ENCODE data around the gene AKAP6. TPM values are rescaled to one million over a fixed set of nuclear protein-coding genes. Genes with fewer than 3 reads are reported as not detected.
A peak's percentile ranks its signal among the peaks of the same experiment; 100 is the strongest.

The AKAP6 gene
- total RNA-seq, 2 experiments from 2014 or later: 0.82 to 0.85 TPM

GRCh38 chr14:32559048-32559447 lies 229.9 kb downstream of the AKAP6 start:
- CTCF ChIA-PET: interaction anchor here (0.7 kb wide), 2 partner anchors 284 to 869 kb away, joined by 3 to 4 read pairs; no protein-coding TSS in a partner anchor
- ATAC-seq (no peak), DNase-seq (no peak)
- Mint-ChIP-seq H3K36me3 (no peaks in the 10 kb centered on the region), H3K27me3 (no peaks in the 10 kb centered on the region), H3K27ac (no peak overlapping the region), H3K4me1 (peaks cover 4% of the 10 kb centered on the region), H3K4me3 (no peak overlapping the region), H3K9me3 (ENCODE audit: low read depth) (no peaks in the 10 kb centered on the region)

GRCh38 chr14:32559590-32559989 lies 230.5 kb downstream of the AKAP6 start:
- Mint-ChIP-seq H3K27ac (no peak overlapping the region), H3K36me3 (no peaks in the 10 kb centered on the region), H3K9me3 (ENCODE audit: low read depth) (no peaks in the 10 kb centered on the region), H3K27me3 (no peaks in the 10 kb centered on the region), H3K4me3 (no peak overlapping the region), H3K4me1 (peaks cover 9% of the 10 kb centered on the region)
- CTCF ChIA-PET: interaction anchor here (0.6 to 1.1 kb wide), 6 partner anchors 9 to 868 kb away, joined by 3 to 4 read pairs (median 3); no protein-coding TSS in a partner anchor
- DNase-seq: no peak
- no peak for ATAC-seq

DNA sequence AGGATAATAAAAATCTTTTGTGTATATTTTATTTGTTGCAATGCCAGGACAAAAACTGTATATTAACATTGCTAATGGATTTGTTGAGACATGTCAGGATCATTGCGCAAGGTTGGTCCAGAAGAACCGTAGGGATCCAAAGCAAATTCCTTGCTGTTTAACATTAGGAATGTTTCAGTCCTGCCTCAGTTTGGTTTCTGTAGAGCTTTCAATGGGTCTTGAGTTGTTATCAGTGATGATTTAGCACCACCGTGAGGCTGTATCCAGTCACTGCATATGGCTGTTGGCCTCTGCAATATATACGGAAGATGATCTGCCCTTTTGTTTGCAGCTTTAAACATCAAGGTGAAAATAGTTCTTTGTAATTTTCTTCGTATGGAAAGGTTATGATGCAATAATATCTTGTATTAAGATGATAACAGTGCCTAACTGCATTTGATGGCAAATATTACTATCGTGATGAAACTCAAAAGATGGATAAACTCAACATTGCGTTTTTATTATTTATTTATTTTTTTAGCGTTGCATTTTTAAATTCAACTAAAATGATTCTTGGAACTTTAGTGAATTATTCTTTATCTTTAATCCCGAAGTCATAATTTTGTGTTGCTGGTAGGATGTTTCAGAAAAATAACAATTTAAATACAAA lies 231.2 kb downstream of the AKAP6 start:
- H3K27ac Mint-ChIP-seq: no peak overlapping the region
- CTCF ChIA-PET: interaction anchor here (0.6 to 1.1 kb wide), 4 partner anchors 9 to 634 kb away, joined by 3 to 4 read pairs (median 3); no protein-coding TSS in a partner anchor
- H3K36me3 Mint-ChIP-seq: no peaks in the 10 kb centered on the region
- H3K9me3 Mint-ChIP-seq (ENCODE audit: low read depth): no peaks in the 10 kb centered on the region
- H3K27me3 Mint-ChIP-seq: no peaks in the 10 kb centered on the region
- H3K4me1 Mint-ChIP-seq: peaks cover 16% of the 10 kb centered on the region
- no peak overlapping the region for H3K4me3 Mint-ChIP-seq
- ATAC-seq: peak; percentile 55
- peak; percentile 51 for DNase-seq

DNA sequence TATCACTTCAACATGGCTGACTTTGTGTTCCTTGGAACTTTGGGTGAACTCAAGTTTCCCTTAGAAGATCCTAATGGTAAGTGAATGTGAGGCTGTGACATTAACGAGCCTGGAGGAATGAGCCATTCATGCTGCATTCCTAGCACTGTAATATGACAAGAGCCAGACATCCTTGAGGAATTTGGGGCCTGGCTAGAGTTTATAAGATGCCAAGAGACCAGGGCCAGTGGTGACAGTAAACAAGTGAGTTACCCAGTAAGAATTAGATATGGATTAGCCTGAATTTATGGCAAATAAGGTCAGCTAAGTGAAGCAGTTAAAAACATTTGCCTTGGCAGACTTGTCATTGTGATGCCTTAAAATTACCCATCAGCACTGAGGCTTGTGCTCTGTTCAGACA lies 232.4 kb downstream of the AKAP6 start:
- H3K36me3 Mint-ChIP-seq: no peaks in the 10 kb centered on the region
- CTCF ChIA-PET: no interaction called here
- H3K27me3 Mint-ChIP-seq: no peaks in the 10 kb centered on the region
- H3K9me3 Mint-ChIP-seq (ENCODE audit: low read depth): no peaks in the 10 kb centered on the region
- no peak overlapping the region for H3K27ac Mint-ChIP-seq
- H3K4me3 Mint-ChIP-seq: no peak overlapping the region
- peaks cover 19% of the 10 kb centered on the region for H3K4me1 Mint-ChIP-seq
- ATAC-seq (no peak), DNase-seq (no peak)

DNA sequence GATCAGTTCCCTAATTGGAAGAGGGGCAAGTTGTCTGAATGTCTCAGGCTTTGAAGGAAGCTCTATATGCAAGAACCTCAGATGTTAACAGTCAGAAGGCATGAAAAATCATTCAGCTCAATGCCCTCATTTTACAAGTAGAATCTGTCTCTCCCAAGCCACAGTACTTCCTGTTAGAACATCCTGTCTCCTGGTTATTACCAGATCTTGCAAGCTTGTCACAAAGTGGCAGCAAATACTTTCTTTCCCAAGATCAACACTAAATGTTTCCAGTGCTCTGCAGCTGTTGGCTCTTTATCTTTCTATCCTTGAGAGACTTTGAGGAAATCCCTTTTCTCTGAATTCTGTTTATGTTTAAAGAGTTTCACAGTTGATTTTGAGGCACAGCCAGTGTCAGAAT lies 235.5 kb downstream of the AKAP6 start:
- ATAC-seq (no peak), DNase-seq (no peak)
- Mint-ChIP-seq H3K27ac (no peak overlapping the region), H3K4me3 (no peak overlapping the region), H3K4me1 (peaks cover 19% of the 10 kb centered on the region), H3K36me3 (no peaks in the 10 kb centered on the region), H3K27me3 (peaks cover 6% of the 10 kb centered on the region), H3K9me3 (ENCODE audit: low read depth) (no peaks in the 10 kb centered on the region)
- CTCF ChIA-PET: interaction anchor here (1.3 kb wide), 1 partner anchor 1759 kb away, joined by 3 read pairs; no protein-coding TSS in a partner anchor

DNA sequence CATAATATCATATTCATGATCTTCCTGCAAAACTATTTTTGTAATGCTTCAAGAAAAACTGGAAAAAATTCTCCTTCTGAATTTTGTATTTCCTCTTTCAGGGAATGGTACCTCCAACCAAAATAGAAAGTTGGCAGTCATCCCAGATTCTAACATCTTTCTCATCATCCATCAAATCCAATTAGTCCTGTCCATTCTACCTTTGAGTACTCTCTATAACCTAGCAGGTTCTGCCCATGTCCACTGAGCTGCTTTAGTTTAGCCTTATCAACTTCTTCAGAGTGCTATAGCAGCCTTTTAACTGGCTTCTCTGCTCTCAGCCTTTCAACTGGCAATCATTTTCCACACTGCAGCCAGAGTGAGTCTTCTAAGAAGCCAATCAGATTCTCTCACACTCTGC lies 236.2 kb downstream of the AKAP6 start:
- no peak for DNase-seq
- H3K4me1 Mint-ChIP-seq: peaks cover 19% of the 10 kb centered on the region

GRCh38 chr14:32567543-32568384 lies 238.7 kb downstream of the AKAP6 start:
- no peaks in the 10 kb centered on the region for H3K36me3 Mint-ChIP-seq
- no peaks in the 10 kb centered on the region for H3K9me3 Mint-ChIP-seq (ENCODE audit: low read depth)
- peaks cover 6% of the 10 kb centered on the region for H3K27me3 Mint-ChIP-seq
- CTCF ChIA-PET: interaction anchor here (1.0 kb wide), 2 partner anchors 8 to 1225 kb away, joined by 3 read pairs; no protein-coding TSS in a partner anchor
- H3K4me3 Mint-ChIP-seq: no peak overlapping the region
- H3K4me1 Mint-ChIP-seq: peaks cover 19% of the 10 kb centered on the region
- ATAC-seq (no peak), DNase-seq (no peak)
- H3K27ac Mint-ChIP-seq: no peak overlapping the region

More for the DNA sequence above, 236.2 kb downstream of the AKAP6 start:
- Mint-ChIP-seq H3K4me3 (no peak overlapping the region), H3K36me3 (no peaks in the 10 kb centered on the region), H3K27ac (no peak overlapping the region), H3K9me3 (ENCODE audit: low read depth) (no peaks in the 10 kb centered on the region), H3K27me3 (peaks cover 6% of the 10 kb centered on the region)
- no peak for ATAC-seq
- CTCF ChIA-PET: interaction anchor here (1.3 kb wide), 1 partner anchor 1758 kb away, joined by 3 read pairs; no protein-coding TSS in a partner anchor

DNA sequence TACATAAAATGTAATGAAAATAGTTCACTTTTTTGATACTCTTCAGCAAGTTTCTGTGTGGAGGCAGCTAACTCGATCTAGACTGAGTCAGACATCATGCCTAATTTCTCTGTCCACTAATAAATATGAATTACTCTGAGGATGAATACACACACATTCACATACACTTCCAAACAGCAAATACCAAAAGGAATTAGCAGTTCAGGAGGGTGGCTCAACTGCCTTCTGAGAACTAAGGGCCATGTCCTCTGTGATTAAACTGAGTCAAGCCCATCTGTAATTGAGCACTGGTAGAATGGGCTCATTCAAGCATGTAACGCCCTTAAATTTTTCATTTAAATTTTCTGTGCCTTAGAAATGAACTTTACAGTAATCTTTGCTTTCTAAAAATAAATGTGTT lies 242.5 kb downstream of the AKAP6 start:
- ATAC-seq (no peak), DNase-seq (no peak)
- no peak overlapping the region for H3K27ac Mint-ChIP-seq
- no peaks in the 10 kb centered on the region for H3K36me3 Mint-ChIP-seq
- H3K4me1 Mint-ChIP-seq: no peaks in the 10 kb centered on the region
- CTCF ChIA-PET: no interaction called here
- H3K27me3 Mint-ChIP-seq: peaks cover 18% of the 10 kb centered on the region
- no peak overlapping the region for H3K4me3 Mint-ChIP-seq
- H3K9me3 Mint-ChIP-seq (ENCODE audit: low read depth): no peaks in the 10 kb centered on the region

- Mint-ChIP-seq H3K27ac (no peak overlapping the region), H3K27me3 (peaks cover 23% of the 10 kb centered on the region), H3K9me3 (ENCODE audit: low read depth) (no peaks in the 10 kb centered on the region), H3K4me3 (no peak overlapping the region), H3K36me3 (no peaks in the 10 kb centered on the region), H3K4me1 (no peaks in the 10 kb centered on the region)
- no peak for ATAC-seq
- CTCF ChIA-PET: no interaction called here
- no peak for DNase-seq
These were observed 243.1 kb downstream of the AKAP6 start for GRCh38 chr14:32571995-32572866.

GRCh38 chr14:32572867-32573150 lies 243.7 kb downstream of the AKAP6 start:
- DNase-seq: no peak
- no peaks in the 10 kb centered on the region for H3K9me3 Mint-ChIP-seq (ENCODE audit: low read depth)
- peaks cover 24% of the 10 kb centered on the region for H3K27me3 Mint-ChIP-seq
- H3K36me3 Mint-ChIP-seq: no peaks in the 10 kb centered on the region
- CTCF ChIA-PET: no interaction called here
- H3K27ac Mint-ChIP-seq: no peak overlapping the region
- H3K4me1 Mint-ChIP-seq: no peaks in the 10 kb centered on the region
- no peak overlapping the region for H3K4me3 Mint-ChIP-seq
- ATAC-seq: no peak

DNA sequence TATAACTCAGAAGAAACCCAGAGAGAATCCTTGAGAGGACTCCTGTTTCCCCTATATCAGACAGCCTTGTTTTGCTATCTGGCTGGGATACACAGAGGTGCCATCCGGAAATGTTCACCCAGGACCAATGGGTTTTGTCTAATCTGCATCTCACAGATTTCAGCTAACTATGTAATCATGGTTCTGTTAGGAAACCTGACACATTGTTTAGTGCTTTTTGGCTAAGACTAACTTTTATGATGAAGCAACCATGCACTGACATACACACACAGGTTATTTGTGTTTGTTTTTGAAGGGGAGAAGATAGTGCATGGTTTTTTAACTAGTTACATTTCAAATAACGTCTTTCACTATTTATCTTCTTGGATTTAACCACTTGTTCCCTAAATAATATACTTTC lies 245.2 kb downstream of the AKAP6 start:
- CTCF ChIA-PET: interaction anchor here (0.6 kb wide), 1 partner anchor 45 kb away, joined by 3 read pairs; no protein-coding TSS in a partner anchor

DNA sequence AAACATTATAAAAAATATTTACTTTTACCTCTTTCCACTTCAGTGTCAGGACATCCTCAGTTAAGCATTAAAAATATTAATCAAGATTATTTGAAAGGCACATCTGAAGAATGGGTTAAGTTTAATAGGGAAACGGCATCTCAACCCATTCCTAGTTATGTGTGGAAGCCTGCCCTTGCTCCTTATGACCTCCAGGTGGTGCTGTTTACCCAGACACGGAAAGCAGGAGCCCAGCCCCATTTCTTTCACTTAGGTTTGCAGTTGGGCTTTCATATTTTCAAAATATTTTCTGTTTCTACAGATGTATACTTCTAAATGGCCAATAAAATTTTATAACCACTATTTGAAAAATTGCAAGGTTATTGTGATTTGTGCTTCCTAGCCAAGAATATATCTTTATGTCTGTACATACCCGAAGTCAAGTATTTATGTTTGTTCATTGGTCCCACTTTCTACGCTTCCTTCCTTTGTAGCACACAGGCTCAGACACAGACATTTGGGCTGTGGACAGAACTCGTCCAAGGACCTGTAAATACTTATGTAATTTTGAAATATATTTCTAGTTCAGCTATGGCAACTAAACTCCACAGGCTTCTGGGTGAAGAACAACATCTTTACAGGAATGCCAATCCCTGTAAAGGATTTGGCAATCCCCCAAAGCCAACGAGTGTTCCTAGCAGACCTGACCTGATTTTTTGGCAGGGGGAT lies 247.1 kb downstream of the AKAP6 start:
- CTCF ChIA-PET: interaction anchor here (0.6 to 1.3 kb wide), 6 partner anchors 8 to 1747 kb away, joined by 3 to 5 read pairs (median 3); no protein-coding TSS in a partner anchor
- ATAC-seq (no peak), DNase-seq (peak; percentile 41)
- H3K9me3 Mint-ChIP-seq (ENCODE audit: low read depth): no peaks in the 10 kb centered on the region
- peaks cover 20% of the 10 kb centered on the region for H3K27me3 Mint-ChIP-seq
- no peak overlapping the region for H3K4me3 Mint-ChIP-seq
- no peaks in the 10 kb centered on the region for H3K4me1 Mint-ChIP-seq
- no peak overlapping the region for H3K27ac Mint-ChIP-seq
- H3K36me3 Mint-ChIP-seq: no peaks in the 10 kb centered on the region

More for the DNA sequence above, 245.2 kb downstream of the AKAP6 start:
- Mint-ChIP-seq H3K36me3 (no peaks in the 10 kb centered on the region), H3K4me1 (no peaks in the 10 kb centered on the region), H3K4me3 (no peak overlapping the region), H3K27me3 (peaks cover 22% of the 10 kb centered on the region), H3K9me3 (ENCODE audit: low read depth) (no peaks in the 10 kb centered on the region), H3K27ac (no peak overlapping the region)
- no peak for DNase-seq
- ATAC-seq: no peak

Measured in activated CD8-positive, alpha-beta memory T cell treated with anti-CD3 and anti-CD28 coated beads, Interleukin-2, amount 10 ng/mL, durations not matched to agents 7 days and 5 days (primary cell).